Forelimb muscle (tissue), 1 donor: ENCODE data around the gene TAS1R1. TPM values are rescaled to one million over a fixed set of nuclear protein-coding genes. Genes with fewer than 3 reads are reported as not detected.

Experiments
- DNase-seq: peaks from one replicate; pipeline ENCODE4 v3.0.0-alpha.2; 2013; ENCODE audit warnings: low read depth
- polyA plus RNA-seq: library from polyadenylated mRNA; unstranded; fragments of 120-200 nt; gene quantifications from one replicate; pipeline ENCODE4 v1.2.1, GENCODE V29; 2013; ENCODE audit not compliant: insufficient read length

The TAS1R1 gene
- polyA plus RNA-seq, 1 donor, result 5.5 TPM

DNA sequence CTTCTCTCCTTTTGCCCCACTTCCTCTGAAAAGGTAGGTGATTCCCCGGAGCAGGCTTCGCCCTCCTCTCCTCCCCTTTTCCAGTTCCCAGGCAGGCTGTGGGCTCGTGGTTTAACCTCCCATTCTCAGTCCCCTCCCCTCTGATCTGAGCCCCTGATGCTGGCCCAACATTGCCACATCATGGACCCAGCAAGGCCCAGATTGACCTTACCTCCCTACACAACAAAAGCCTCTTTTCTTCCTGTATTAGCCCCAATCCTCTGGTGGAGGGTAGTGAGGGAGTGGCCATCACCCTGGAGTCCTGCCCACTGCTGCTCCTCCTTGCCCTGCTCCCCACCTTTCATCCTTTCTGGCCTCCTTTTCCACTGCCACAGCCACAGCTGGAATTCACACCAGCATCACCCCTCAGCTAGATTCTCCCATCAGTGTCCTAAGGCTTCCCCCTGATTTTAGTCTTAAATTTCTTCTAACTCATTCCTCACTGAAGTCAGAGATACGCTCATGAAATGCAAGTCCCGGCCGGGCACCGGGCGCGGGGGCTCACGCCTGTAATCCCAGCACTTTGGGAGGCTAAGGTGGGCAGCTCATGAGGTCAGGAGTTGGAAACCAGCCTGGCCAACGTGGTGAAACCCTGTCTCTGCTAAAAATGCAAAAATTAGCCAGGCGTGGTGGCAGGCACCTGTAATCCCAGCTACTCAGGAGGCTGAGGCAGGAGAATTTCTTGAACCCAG lies 17.7 kb downstream of the TAS1R1 start:
- no peak for DNase-seq

DNA sequence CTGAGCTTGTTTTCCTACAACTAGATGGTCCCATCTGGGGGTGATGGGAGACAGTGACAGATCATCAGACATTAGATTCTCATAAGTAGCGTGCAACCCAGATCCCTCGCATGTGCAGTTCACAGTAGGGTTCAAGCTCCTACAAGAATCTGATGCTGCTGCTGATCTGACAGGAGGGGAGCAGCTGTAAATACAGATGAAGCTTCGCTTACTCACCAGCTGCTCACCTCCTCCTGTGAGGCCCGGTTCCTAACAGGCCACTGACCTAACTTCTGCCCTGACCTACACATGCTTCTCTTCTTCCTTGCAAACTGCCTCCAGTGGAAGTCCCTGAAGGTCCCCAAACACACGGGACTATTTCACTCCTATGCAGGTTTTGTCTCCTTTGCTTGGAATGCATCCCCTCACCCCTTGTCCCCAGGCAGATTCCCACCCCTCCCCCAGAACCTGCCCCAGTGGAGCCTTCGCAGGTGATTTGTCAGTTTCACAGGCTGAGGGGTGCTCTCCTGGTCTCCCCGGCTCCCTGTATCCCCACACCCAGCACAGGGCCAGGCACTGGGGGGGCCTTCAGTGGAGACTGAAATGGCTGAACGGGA lies 19.0 kb downstream of the TAS1R1 start:
- DNase-seq, result no peak

DNA sequence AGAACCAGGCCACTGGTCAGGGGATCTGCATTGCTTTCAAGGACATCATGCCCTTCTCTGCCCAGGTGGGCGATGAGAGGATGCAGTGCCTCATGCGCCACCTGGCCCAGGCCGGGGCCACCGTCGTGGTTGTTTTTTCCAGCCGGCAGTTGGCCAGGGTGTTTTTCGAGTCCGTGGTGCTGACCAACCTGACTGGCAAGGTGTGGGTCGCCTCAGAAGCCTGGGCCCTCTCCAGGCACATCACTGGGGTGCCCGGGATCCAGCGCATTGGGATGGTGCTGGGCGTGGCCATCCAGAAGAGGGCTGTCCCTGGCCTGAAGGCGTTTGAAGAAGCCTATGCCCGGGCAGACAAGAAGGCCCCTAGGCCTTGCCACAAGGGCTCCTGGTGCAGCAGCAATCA lies 19.7 kb downstream of the TAS1R1 start:
- DNase-seq, result no peak

DNA sequence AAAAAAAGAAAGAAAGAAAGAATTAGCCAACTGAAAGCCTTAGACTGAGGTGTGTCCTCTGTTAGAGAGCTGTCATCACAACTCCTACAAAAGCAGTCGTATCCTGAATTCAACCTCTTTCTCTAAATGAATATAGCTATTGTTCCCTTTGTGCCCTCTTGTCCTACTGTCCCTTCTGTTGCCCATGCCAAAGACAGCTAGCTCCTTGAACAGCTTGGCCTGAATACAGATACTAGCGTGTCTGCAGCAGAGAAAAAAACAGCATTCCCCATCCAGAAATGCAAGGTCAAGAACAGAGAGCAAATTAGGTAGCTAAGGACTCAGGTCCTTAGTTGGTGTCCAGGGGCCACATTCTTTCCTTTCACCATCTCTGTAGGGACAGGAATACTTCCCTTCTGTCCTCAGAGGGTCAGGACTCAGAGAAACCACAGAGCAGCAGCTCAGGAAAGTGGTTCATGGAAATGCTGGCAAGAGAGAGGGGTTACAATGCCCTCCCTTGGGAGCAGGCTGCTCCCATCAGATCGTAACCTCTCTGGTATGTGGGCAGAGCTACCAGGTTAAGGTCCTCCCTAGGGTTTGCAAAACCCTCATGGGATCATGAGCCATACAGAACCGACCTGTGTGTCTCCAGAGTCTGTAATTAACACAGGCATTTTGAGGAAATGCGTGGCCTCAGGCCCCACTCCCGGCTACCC lies 22.9 kb downstream of the TAS1R1 start:
- no peak for DNase-seq

DNA sequence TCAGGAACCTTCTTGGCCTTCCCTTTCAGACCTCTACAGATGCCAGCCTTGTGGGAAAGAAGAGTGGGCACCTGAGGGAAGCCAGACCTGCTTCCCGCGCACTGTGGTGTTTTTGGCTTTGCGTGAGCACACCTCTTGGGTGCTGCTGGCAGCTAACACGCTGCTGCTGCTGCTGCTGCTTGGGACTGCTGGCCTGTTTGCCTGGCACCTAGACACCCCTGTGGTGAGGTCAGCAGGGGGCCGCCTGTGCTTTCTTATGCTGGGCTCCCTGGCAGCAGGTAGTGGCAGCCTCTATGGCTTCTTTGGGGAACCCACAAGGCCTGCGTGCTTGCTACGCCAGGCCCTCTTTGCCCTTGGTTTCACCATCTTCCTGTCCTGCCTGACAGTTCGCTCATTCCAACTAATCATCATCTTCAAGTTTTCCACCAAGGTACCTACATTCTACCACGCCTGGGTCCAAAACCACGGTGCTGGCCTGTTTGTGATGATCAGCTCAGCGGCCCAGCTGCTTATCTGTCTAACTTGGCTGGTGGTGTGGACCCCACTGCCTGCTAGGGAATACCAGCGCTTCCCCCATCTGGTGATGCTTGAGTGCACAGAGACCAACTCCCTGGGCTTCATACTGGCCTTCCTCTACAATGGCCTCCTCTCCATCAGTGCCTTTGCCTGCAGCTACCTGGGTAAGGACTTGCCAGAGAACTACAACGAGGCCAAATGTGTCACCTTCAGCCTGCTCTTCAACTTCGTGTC lies 23.7 kb downstream of the TAS1R1 start:
- DNase-seq, result no peak

DNA sequence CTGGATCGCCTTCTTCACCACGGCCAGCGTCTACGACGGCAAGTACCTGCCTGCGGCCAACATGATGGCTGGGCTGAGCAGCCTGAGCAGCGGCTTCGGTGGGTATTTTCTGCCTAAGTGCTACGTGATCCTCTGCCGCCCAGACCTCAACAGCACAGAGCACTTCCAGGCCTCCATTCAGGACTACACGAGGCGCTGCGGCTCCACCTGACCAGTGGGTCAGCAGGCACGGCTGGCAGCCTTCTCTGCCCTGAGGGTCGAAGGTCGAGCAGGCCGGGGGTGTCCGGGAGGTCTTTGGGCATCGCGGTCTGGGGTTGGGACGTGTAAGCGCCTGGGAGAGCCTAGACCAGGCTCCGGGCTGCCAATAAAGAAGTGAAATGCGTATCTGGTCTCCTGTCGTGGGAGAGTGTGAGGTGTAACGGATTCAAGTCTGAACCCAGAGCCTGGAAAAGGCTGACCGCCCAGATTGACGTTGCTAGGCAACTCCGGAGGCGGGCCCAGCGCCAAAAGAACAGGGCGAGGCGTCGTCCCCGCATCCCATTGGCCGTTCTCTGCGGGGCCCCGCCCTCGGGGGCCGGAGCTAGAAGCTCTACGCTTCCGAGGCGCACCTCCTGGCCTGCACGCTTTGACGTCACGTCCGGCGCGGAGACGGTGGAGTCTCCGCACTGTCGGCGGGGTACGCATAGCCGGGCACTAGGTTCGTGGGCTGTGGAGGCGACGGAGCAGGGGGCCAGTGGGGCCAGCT lies 24.4 kb downstream of the TAS1R1 start, which contains the start of gene ZBTB48:
TSS of gene ZBTB48 (plus strand) at position 621 of the 745 bp plus-strand sequence. CDS start 616 bp downstream, outside the sequence.
- DNase-seq, result peak; percentile 95

DNA sequence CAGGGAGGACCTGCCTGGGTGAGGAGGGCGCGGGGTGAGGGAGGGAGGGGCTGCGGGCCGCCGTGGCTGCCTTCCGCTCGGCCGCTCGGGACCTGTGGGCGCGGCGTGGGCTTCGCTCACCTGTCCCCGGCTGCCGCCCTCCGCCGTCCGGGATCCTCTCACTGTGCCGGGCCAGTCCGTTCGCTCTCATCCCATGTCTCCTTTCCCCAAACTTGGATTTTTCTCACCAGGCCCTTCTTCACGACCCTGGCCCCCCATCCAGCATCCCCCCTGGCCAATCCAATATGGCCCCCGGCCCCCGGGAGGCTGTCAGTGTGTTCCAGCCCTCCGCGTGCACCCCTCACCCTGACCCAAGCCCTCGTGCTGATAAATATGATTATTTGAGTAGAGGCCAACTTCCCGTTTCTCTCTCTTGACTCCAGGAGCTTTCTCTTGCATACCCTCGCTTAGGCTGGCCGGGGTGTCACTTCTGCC lies 25.0 kb downstream of the TAS1R1 start:
- no peak for DNase-seq

DNA sequence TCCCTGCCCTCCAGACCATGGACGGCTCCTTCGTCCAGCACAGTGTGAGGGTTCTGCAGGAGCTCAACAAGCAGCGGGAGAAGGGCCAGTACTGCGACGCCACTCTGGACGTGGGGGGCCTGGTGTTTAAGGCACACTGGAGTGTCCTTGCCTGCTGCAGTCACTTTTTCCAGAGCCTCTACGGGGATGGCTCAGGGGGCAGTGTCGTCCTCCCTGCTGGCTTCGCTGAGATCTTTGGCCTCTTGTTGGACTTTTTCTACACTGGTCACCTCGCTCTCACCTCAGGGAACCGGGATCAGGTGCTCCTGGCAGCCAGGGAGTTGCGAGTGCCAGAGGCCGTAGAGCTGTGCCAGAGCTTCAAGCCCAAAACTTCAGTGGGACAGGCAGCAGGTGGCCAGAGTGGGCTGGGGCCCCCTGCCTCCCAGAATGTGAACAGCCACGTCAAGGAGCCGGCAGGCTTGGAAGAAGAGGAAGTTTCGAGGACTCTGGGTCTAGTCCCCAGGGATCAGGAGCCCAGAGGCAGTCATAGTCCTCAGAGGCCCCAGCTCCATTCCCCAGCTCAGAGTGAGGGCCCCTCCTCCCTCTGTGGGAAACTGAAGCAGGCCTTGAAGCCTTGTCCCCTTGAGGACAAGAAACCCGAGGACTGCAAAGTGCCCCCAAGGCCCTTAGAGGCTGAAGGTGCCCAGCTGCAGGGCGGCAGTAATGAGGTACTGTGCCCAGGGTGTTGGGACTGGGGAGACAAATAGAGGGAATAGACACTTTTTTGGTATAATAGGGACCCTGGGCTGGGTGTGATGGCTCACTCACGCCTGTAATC lies 25.7 kb downstream of the TAS1R1 start:
- no peak for DNase-seq

DNA sequence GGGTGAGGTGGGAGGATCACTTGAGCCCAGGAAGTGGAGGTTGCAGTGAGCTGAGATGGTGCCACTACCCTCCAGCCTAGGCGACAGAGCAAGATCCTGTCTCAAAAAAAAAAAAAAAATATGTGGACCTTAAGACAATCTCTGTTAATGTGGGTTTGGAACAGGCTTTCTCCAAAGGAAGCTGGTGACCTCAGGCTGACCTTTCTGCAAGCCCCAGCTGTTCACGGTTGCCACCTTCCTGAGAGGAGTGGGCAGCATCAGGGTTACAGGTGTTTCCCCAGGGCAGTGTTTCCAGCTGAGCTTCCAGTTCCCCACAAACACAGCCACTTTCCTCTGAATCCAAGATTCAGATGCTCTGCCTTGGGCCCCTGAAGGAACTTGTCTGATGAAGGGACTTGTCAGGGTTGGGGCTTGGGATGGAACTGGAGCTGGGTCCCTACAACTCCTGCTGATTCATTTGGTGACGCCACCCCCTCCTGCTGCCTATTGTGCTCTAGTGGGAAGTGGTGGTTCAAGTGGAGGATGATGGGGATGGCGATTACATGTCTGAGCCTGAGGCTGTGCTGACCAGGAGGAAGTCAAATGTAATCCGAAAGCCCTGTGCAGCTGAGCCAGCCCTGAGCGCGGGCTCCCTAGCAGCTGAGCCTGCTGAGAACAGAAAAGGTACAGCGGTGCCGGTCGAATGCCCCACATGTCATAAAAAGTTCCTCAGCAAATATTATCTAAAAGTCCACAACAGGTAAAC lies 26.6 kb downstream of the TAS1R1 start:
- DNase-seq, result no peak

DNA sequence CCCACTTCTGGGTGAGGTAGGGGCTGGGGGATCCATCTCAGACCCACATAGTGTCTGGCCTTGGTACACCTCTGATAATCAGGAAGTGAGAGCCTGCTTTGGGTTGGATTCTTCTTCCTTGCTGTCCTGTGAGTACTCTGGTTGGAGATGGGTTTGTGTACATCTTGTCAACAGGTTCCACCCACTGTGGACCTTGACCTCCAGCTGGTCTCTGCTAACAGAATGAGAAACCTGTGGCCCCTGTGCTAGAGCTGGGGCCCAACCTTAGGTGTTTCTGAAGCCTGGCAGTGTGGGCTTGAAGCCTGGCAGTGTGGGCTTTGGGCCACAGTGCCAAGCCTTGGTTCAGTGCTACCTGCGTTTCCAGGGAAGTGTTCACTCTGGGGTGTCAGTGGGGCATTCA lies 27.3 kb downstream of the TAS1R1 start:
- no peak for DNase-seq

DNA sequence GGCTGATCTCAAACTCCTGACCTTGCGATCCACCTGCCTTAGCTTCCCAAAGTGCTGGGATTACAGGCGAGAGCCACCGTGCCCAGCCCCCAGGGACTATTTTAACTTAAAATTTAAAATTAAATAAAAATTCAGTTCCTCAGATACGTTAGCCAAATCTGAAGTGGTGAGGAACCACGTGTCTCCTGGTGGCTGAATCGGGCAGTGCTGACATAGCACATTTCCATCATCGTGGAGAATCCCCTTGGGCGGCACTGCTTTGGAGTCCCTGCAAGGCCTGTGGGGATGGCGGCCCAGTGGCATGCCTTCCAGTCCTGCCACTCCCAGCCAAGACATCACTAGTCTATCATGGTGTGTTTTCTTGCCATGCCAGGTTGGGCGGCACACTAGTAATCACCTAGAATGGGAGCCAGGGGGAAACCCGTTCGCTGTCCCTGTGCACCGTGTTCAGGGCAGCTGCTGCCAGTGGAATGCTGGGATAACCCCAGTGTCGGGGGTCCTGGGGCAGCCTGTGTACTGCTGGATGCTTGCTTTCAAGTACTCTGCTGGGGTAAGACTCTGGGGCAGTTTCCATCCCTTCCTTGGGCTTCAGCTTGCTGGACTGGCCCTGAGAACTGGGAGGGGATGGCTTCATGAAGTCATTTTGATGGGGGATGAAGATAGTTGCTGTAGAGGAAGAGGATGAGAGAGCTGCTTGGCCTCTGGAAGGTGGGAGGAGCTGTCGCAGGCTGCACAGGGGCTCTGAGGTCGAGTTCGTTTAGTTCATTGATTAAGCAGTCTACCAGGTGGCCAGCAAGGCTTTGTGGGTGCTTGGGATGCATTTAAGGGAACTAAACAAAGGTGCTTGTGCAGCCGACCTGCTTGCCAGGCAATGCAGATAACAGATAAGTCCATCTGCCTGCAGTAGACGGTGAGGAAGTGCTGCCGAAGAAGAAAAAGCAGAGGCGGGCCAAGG lies 29.3 kb downstream of the TAS1R1 start:
- no peak for DNase-seq

DNA sequence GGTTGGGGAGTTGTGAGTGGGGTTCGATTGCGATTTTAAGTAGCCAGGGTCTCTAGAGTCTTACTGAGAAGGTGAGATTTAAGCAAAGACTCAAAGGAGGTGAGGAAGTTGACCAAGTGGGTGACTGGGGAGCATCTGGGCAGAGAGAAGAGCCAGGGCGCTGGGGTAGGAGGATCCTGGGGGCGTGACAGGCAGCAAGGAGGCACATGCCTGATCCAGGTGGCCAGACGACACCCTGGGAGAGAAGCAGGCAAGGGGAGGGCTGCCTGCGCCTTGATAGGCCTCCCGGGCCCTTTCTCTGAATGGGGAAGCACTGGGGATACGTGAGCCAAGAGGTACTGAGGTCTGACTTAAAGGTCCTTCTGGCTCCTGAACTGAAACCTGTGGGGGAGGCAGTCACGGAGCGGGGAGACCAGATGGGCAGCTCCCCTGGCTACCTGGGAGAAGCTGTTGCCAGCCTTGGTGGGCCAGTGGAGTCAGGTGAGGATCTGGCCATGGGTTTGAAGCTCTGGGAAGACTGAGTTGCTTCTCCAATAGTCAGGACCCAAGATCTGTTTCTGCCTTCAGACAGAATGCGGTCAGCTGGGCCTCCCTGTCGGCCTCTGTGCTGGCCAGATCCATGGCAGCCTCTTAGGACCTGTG lies 30.1 kb downstream of the TAS1R1 start:
- DNase-seq, result no peak

DNA sequence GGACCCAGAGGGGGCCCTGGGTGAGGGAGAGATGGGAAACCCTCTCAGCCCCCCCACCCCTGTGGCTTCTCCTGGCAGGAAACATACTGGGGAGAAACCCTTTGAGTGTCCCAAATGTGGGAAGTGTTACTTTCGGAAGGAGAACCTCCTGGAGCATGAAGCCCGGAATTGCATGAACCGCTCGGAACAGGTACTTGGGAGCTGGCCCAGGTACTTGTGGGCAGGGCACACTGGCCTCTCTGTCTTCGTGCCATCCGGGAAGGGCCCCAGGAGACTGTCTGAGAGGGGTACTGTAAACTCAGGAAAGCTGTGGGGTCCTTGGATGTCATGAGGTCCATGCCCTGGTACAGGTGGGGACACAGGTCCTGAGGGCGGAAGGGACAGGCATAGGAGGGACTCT lies 30.7 kb downstream of the TAS1R1 start:
- DNase-seq, result no peak

DNA sequence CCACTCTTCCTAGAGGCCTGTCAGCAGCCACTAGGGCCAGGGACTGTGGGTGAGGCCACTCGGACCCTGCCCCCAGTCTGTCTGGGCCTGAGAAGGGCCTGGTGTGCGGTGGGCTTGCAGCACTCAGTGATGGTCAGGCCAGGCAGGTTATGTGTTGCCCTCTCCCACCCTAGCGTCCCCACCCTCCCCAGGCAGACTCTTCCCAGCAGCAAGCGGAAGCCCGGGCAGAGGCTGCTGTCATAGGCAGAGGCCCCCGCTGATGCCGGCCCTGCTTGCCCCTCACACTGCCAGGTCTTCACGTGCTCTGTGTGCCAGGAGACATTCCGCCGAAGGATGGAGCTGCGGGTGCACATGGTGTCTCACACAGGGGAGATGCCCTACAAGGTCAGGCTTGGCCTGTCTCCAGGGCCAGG lies 31.3 kb downstream of the TAS1R1 start:
- DNase-seq, result no peak

DNA sequence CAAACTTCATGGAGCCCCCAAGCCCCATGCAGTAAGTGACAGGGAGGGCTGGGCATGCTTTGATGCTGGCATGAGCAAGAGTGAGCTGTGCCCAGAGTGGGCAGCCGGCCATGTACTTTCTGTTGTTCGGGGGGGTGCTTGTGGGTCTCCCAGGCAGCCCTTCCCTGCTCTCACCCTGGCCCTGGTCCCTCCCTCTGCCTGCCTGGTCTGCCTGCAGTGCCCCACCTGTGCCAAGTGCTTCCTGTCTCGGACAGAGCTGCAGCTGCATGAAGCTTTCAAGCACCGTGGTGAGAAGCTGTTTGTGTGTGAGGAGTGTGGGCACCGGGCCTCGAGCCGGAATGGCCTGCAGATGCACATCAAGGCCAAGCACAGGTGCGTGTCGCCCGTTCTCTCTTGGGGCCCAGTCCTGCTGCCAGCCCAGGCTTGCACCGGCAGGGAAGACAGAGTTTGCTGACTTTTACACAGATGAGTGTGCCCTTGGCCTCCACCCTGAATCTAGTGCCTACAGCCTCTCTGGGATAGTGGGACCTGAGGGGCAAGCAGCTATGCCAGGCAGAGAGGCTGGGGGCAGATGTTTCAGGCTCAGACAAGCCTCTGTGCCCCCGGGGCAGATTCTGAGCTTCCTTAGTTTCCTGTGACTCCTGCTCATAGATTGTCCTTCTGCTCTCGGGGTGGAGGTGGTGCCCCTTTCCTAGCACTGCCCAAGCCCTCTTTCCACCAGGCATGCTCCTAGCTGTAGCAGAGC lies 32.3 kb downstream of the TAS1R1 start:
- DNase-seq, result no peak

DNA sequence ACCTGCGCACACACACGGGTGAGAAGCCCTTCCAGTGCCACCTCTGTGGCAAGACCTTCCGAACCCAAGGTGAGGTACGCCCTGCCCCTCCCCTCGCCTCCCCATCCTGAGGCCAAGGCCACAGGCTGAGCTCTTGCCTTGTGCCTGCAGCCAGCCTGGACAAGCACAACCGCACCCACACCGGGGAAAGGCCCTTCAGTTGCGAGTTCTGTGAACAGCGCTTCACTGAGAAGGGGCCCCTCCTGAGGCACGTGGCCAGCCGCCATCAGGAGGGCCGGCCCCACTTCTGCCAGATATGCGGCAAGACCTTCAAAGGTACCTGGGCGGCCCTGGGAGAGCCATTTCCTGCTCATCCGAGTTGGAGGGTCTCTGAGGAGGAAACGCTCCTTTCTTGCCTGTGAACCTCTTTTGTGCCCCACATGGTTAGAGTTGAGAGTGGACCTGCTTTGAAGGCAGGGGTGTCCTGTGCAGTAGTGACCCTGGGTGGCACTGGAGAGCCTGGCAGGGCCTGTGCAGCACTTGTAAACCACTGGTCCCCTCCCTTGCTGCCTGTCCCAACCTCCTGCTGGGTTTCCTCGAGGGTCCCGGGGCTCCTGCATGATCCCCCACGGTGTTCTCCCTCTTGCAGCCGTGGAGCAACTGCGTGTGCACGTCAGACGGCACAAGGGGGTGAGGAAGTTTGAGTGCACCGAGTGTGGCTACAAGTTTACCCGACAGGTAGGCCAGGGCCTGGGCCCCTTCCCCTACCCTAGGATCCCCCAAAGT lies 33.2 kb downstream of the TAS1R1 start:
- DNase-seq, result no peak
